Endothelial cell of umbilical vein (primary cell): ENCODE results near the gene GADD45G. TPM values are rescaled to one million over a fixed set of nuclear protein-coding genes. Genes with fewer than 3 reads are reported as not detected.

Source experiments
- BruUV-seq: library from RNA; stranded (reverse); fragments of 400-500 nt; replicated peaks from 2 replicates; lab custom pipeline; 2021; lab: Mats Ljungman, UMichigan
- CTCF ChIA-PET: fragments of 300-600, 350-600 bp; sonication (Branson Sonifier 250); formaldehyde crosslinking; loops from one replicate; lab custom pipeline; 2021; ENCODE audit warnings: antibody characterized with exemption, inconsistent platforms; lab: Charles Lee
- POLR2A ChIA-PET: fragments of 300-600, 350-600 bp; sonication (Branson Sonifier 250); formaldehyde crosslinking; loops from one replicate; lab custom pipeline; 2021; ENCODE audit warnings: antibody characterized with exemption, inconsistent platforms; lab: Charles Lee
- DNase-seq: peaks from one replicate; pipeline ENCODE4 v3.0.0-alpha.2; 2011; ENCODE audit warnings: low read depth, low spot score
- FAIRE-seq: peaks from 2 replicates; lab custom pipeline; 2011; peaks lifted over from hg19 to GRCh38; lab: Jason Lieb, UNC
- H2AFZ ChIP-seq: 2 replicates; pipeline ENCODE4 v1.6.0; 2012; ENCODE audit warnings: low read depth, low read length, control low read depth, inconsistent platforms
- H3K27ac ChIP-seq: 2 replicates; pipeline ENCODE4 v1.5.1; 2011; ENCODE audit warnings: low read depth, mild to moderate bottlenecking, control low read depth, low read length, moderate library complexity; ENCODE audit not compliant: insufficient read depth
- H3K27me3 ChIP-seq, 2 experiments: 2 replicates each; pipeline versions ENCODE4 v1.6.0 to v1.6.1; 2011; ENCODE audit warnings: low read length in 2 of 2, mixed read lengths in 1 of 2; ENCODE audit not compliant: control insufficient read depth in 2 of 2, insufficient read depth in 2 of 2
- H3K36me3 ChIP-seq, 2 experiments: 2 replicates in 1 of 2; 3 replicates in 1 of 2; pipeline ENCODE4 v1.5.1; 2011; ENCODE audit warnings: low read length in 2 of 2, mild to moderate bottlenecking in 1 of 2, moderate library complexity in 1 of 2; ENCODE audit not compliant: control insufficient read depth in 2 of 2, insufficient read depth in 2 of 2; ENCODE audit errors: extremely low read depth in 1 of 2
- H3K4me1 ChIP-seq: 3 replicates; pipeline ENCODE4 v1.5.1; 2011; ENCODE audit warnings: mild to moderate bottlenecking, low read length; ENCODE audit not compliant: control insufficient read depth, insufficient read depth; ENCODE audit errors: extremely low read depth
- H3K4me2 ChIP-seq: 2 replicates; pipeline ENCODE4 v1.6.1; 2011; ENCODE audit warnings: low read length, control low read depth, mixed read lengths; ENCODE audit not compliant: insufficient read depth
- H3K4me3 ChIP-seq, 3 experiments: fragments of 200-600 bp in 1 of 3; sonication (generic), shearing (Covaris generic) in 1 of 3; replicated peaks in 1 of 3; 2 replicates each; pipeline ENCODE4 v1.5.1; 2011 to 2016; ENCODE audit warnings: control low read depth in 3 of 3, low read length in 3 of 3, mild to moderate bottlenecking in 2 of 3, inconsistent platforms in 1 of 3, low read depth in 1 of 3, moderate library complexity in 1 of 3; ENCODE audit not compliant: insufficient read depth in 1 of 3
- H3K79me2 ChIP-seq: 2 replicates; pipeline ENCODE4 v1.6.0; 2012; ENCODE audit warnings: low read length, inconsistent platforms; ENCODE audit not compliant: control insufficient read depth, insufficient read depth
- H3K9ac ChIP-seq: replicated peaks from 2 replicates; pipeline ENCODE3; 2011; ENCODE audit warnings: low read length, control low read depth; ENCODE audit not compliant: insufficient read depth; ENCODE audit errors: extremely low read depth
- H3K9me1 ChIP-seq: replicated peaks from 3 replicates; pipeline ENCODE4 v1.6.0; 2011; ENCODE audit warnings: mild to moderate bottlenecking, low read length; ENCODE audit not compliant: control insufficient read depth, insufficient read depth; ENCODE audit errors: extremely low read depth
- H3K9me3 ChIP-seq: replicated peaks from 2 replicates; pipeline ENCODE4 v1.5.1; 2012; ENCODE audit warnings: low read length, inconsistent platforms; ENCODE audit not compliant: control insufficient read depth, insufficient read depth
- H4K20me1 ChIP-seq: replicated peaks from 2 replicates; pipeline ENCODE3; 2011; ENCODE audit warnings: mild to moderate bottlenecking, low read length; ENCODE audit not compliant: control insufficient read depth, insufficient read depth; ENCODE audit errors: extremely low read depth
- EZH2 ChIP-seq: IDR thresholded peaks from 2 replicates; pipeline ENCODE4 v1.6.1; 2012; ENCODE audit warnings: borderline replicate concordance, low read depth, mild to moderate bottlenecking, moderate library complexity, low read length, inconsistent platforms; ENCODE audit not compliant: severe bottlenecking
- GATA2 ChIP-seq: IDR thresholded peaks from 2 replicates; pipeline ENCODE4 v1.7.0; 2011; ENCODE audit warnings: low read depth, mild to moderate bottlenecking, moderate library complexity, mixed read lengths, low read length; ENCODE audit not compliant: insufficient read length, insufficient read depth
- JUN ChIP-seq: IDR thresholded peaks from 2 replicates; pipeline ENCODE4 v1.6.1; 2011; ENCODE audit warnings: borderline replicate concordance, low read depth; ENCODE audit not compliant: insufficient read length, insufficient read depth
- POLR2A ChIP-seq: IDR thresholded peaks from 2 replicates; pipeline ENCODE4 v1.6.1; 2012; ENCODE audit warnings: low read depth, mild to moderate bottlenecking, control low read depth, low read length
- dilution Hi-C: fragments of 300-500 bp; cut with MboI; formaldehyde crosslinking; loops from one replicate; pipeline ENCODE4 v1.15.0; 2019; ENCODE audit warnings: low sequenced_read_pairs; ENCODE audit not compliant: extremely low pct_ligation_motif_present
- intact Hi-C: fragments of 100-400 bp; cut with micrococcal nuclease; formaldehyde crosslinking; loops from one replicate; pipeline ENCODE4 v1.10.0; 2022
- polyA plus RNA-seq, 4 experiments: library from polyadenylated mRNA; depleted of rRNA in 3 of 4; stranded (reverse) in 3 of 4; unstranded in 1 of 4; fragments of >200 nt; gene quantifications; 2 replicates each; pipeline versions ENCODE4 v1.2.1 to v1.2.3, GENCODE V29; 2011 to 2012; ENCODE audit warnings: missing spikeins in 1 of 4
- total RNA-seq: library from RNA; stranded (reverse); gene quantifications from 2 replicates; pipeline ENCODE4 v1.2.3, GENCODE V29; 2021

GADD45G gene
- total and polyA plus RNA-seq, 2 donors (not counting 3 experiments of a cell fraction or from before 2014, with no cell fraction given): 0.44 to 0.64 TPM

- no peak for TF ChIP-seq JUN
- no peak for TF ChIP-seq EZH2
- TF ChIP-seq GATA2: no peak
- CTCF ChIA-PET: interaction anchor here (1.2 to 4.3 kb wide), 4 partner anchors 11 to 485 kb away, joined by 3 to 18 read pairs (median 8); no protein-coding TSS in a partner anchor
Measured at GRCh38 chr9:89613912-89614892, 9.4 kb downstream of the GADD45G start.

GRCh38 chr9:89615661-89616060 is 10.8 kb downstream of the GADD45G start:
- no peak for TF ChIP-seq POLR2A
- H3K27me3 ChIP-seq: no peaks in the 10 kb centered on the region
- intact Hi-C loops: no loop called here
- no peak overlapping the region for H3K4me3 ChIP-seq
- no peaks in the 10 kb centered on the region for H3K79me2 ChIP-seq
- BruUV-seq: no TSS peak
- no peak for DNase-seq
- ChIA-PET POLR2A (no interaction called here), CTCF (interaction anchor here (1.5 to 4.3 kb wide), 3 partner anchors 13 to 296 kb away, joined by 3 to 18 read pairs (median 11); no protein-coding TSS in a partner anchor)
- H3K9me1 ChIP-seq: no peaks in the 10 kb centered on the region
- H3K4me1 ChIP-seq: no peaks in the 10 kb centered on the region
- H3K27ac ChIP-seq: no peak overlapping the region
- no peaks in the 10 kb centered on the region for H3K9me3 ChIP-seq
- dilution Hi-C loops: no loop called here
- H3K4me2 ChIP-seq: no peak overlapping the region
- no peak overlapping the region for H3K9ac ChIP-seq
- H2AFZ ChIP-seq: no peak overlapping the region
- FAIRE-seq: no peak
- no peaks in the 10 kb centered on the region for H4K20me1 ChIP-seq
- H3K36me3 ChIP-seq: no peaks in the 10 kb centered on the region

More at GRCh38 chr9:89613912-89614892, 9.4 kb downstream of the GADD45G start:
- no peak overlapping the region for H3K4me3 ChIP-seq
- H2AFZ ChIP-seq: no peak overlapping the region
- no peaks in the 10 kb centered on the region for H3K9me3 ChIP-seq
- no peak overlapping the region for H3K27ac ChIP-seq
- no peaks in the 10 kb centered on the region for H3K36me3 ChIP-seq
- no peak overlapping the region for H3K9ac ChIP-seq
- BruUV-seq: no TSS peak
- dilution Hi-C loops (no loop called here), intact Hi-C loops (no loop called here)
- H3K27me3 ChIP-seq: no peaks in the 10 kb centered on the region
- no peaks in the 10 kb centered on the region for H3K9me1 ChIP-seq
- H4K20me1 ChIP-seq: no peaks in the 10 kb centered on the region
- POLR2A ChIA-PET: interaction anchor here (0.6 kb wide), 1 partner anchor 31 kb away, joined by 3 read pairs; no protein-coding TSS in a partner anchor
- H3K4me2 ChIP-seq: no peak overlapping the region
- no peaks in the 10 kb centered on the region for H3K79me2 ChIP-seq
- DNase-seq: no peak
- H3K4me1 ChIP-seq: no peaks in the 10 kb centered on the region
- FAIRE-seq: no peak
